Coronary artery (tissue), 2 donors: ENCODE data around the gene MSH3.

ENCODE experiments used
- DNase-seq: peaks from one replicate; pipeline ENCODE4 v3.0.0-alpha.2; 2017; ENCODE audit warnings: low spot score
- H3K27ac ChIP-seq, 2 donors: fragments of 200-600 bp; sonication (generic); one replicate each; pipeline ENCODE4 v1.5.1; 2016 to 2019
- H3K4me3 ChIP-seq: fragments of 200-600 bp; sonication (generic); 2 replicates; pipeline ENCODE4 v1.5.1; 2016; ENCODE audit warnings: mild to moderate bottlenecking, moderate library complexity
- CTCF ChIP-seq: fragments of 200-600 bp; sonication (generic); IDR thresholded peaks from one replicate; pipeline ENCODE4 v1.5.1; 2019; ENCODE audit warnings: antibody characterized with exemption

MSH3 gene

GRCh38 chr5:80695666-80696065 lies 41.2 kb downstream of the MSH3 start:
- no peak for DNase-seq
- no peak overlapping the region for H3K4me3 ChIP-seq
- H3K27ac ChIP-seq = no peak overlapping the region
- no peak for TF ChIP-seq CTCF

GRCh38 chr5:80696450-80696849 lies 42.0 kb downstream of the MSH3 start:
- DNase-seq = no peak
- no peak overlapping the region for H3K27ac ChIP-seq
- no peak overlapping the region for H3K4me3 ChIP-seq
- no peak for TF ChIP-seq CTCF

GRCh38 chr5:80697100-80697499 lies 42.6 kb downstream of the MSH3 start:
- H3K4me3 ChIP-seq = no peak overlapping the region
- no peak for TF ChIP-seq CTCF
- no peak overlapping the region for H3K27ac ChIP-seq
- no peak for DNase-seq

- no peak for DNase-seq
Measured at GRCh38 chr5:80698369-80698768, 43.9 kb downstream of the MSH3 start.

GRCh38 chr5:80701597-80701996 lies 47.1 kb downstream of the MSH3 start:
- H3K27ac ChIP-seq = no peak overlapping the region
- no peak for TF ChIP-seq CTCF
- H3K4me3 ChIP-seq = no peak overlapping the region
- no peak for DNase-seq

More at GRCh38 chr5:80698369-80698768, 43.9 kb downstream of the MSH3 start:
- Histone ChIP-seq H3K4me3 (no peak overlapping the region), H3K27ac (no peak overlapping the region)
- TF ChIP-seq CTCF = no peak

- no peak for TF ChIP-seq CTCF
- Histone ChIP-seq H3K27ac (no peak overlapping the region), H3K4me3 (no peak overlapping the region)
- no peak for DNase-seq
Measured at GRCh38 chr5:80703291-80703690, 48.8 kb downstream of the MSH3 start.

- no peak for TF ChIP-seq CTCF
- DNase-seq = no peak
- H3K27ac ChIP-seq = no peak overlapping the region
- H3K4me3 ChIP-seq = no peak overlapping the region
Measured at GRCh38 chr5:80703747-80704146, 49.3 kb downstream of the MSH3 start.
